ENCODE data around the gene RFC1.
"Not testable (repeated sequence)": the region's sequence is repeated elsewhere in the genome, so short reads cannot be mapped to it uniquely, and the experiment has no call there.

The RFC1 gene

GRCh38 chr4:39365830-39366771 lies at the start of gene RFC1:
TSS of gene RFC1 (minus strand) at chr4:39366362. CDS start at chr4:39366241, 121 bp downstream.
- peak; percentile 80 for DNase-seq (ENCODE audit: low spot score)

GRCh38 chr4:39415678-39416283 lies 49.6 kb upstream of the RFC1 start:
- DNase-seq (ENCODE audit: low spot score): no peak

- not testable (repeated sequence) for DNase-seq (ENCODE audit: low spot score)
Measured at GRCh38 chr4:39411561-39411960, 45.4 kb upstream of the RFC1 start.

- no peak for DNase-seq (ENCODE audit: low spot score)
Measured at GRCh38 chr4:39410415-39410814, 44.3 kb upstream of the RFC1 start.

GRCh38 chr4:39407584-39407885 lies 41.4 kb upstream of the RFC1 start:
- DNase-seq (ENCODE audit: low spot score): no peak

GRCh38 chr4:39406763-39407583 lies 40.8 kb upstream of the RFC1 start, which contains the start of gene KLB:
TSS of gene KLB (plus strand) at chr4:39406930. CDS start at chr4:39406950, 20 bp downstream.
- peak; percentile 31 for DNase-seq (ENCODE audit: low spot score)

GRCh38 chr4:39401640-39402039 lies 35.5 kb upstream of the RFC1 start:
- DNase-seq (ENCODE audit: low spot score): not testable (repeated sequence)

GRCh38 chr4:39394706-39395105 lies 28.5 kb upstream of the RFC1 start:
- no peak for DNase-seq (ENCODE audit: low spot score)

GRCh38 chr4:39390603-39391002 lies 24.4 kb upstream of the RFC1 start:
- DNase-seq (ENCODE audit: low spot score): no peak

GRCh38 chr4:39384563-39384962 lies 18.4 kb upstream of the RFC1 start:
- no peak for DNase-seq (ENCODE audit: low spot score)

- DNase-seq (ENCODE audit: low spot score): no peak
Measured at GRCh38 chr4:39383690-39384089, 17.5 kb upstream of the RFC1 start.

GRCh38 chr4:39375478-39375877 lies 9.3 kb upstream of the RFC1 start:
- DNase-seq (ENCODE audit: low spot score): no peak

GRCh38 chr4:39371209-39371608 lies 5.0 kb upstream of the RFC1 start:
- not testable (repeated sequence) for DNase-seq (ENCODE audit: low spot score)

- DNase-seq (ENCODE audit: low spot score): no peak
Measured at GRCh38 chr4:39369301-39369700, 3.1 kb upstream of the RFC1 start.

GRCh38 chr4:39367166-39367565 lies 1.0 kb upstream of the RFC1 start:
- no peak for DNase-seq (ENCODE audit: low spot score)

- no peak for DNase-seq (ENCODE audit: low spot score)
Measured at GRCh38 chr4:39365360-39365759, 802 bp downstream of the RFC1 start.

- DNase-seq (ENCODE audit: low spot score): no peak
Measured at GRCh38 chr4:39363773-39364393, 2.3 kb downstream of the RFC1 start.

GRCh38 chr4:39362827-39363226 lies 3.3 kb downstream of the RFC1 start:
- DNase-seq (ENCODE audit: low spot score): no peak

GRCh38 chr4:39360611-39361010 lies 5.6 kb downstream of the RFC1 start:
- not testable (repeated sequence) for DNase-seq (ENCODE audit: low spot score)

GRCh38 chr4:39357002-39357401 lies 9.2 kb downstream of the RFC1 start:
- no peak for DNase-seq (ENCODE audit: low spot score)

- DNase-seq (ENCODE audit: low spot score): peak; percentile 13
Measured at GRCh38 chr4:39354254-39354552, 12.0 kb downstream of the RFC1 start.

Data from SW480 (cell line).